ENCODE data around the gene AIM2. TPM values are rescaled to one million over a fixed set of nuclear protein-coding genes. Genes with fewer than 3 reads are reported as not detected.

AIM2 gene
- total and polyA plus RNA-seq, 5 experiments from 2014 or later, result 0.60 to 0.93 (median 0.86) TPM; not detected in 2

- H3K4me1 Mint-ChIP-seq, result peaks cover 0 to 40% (median 1%) of the 10 kb centered on the region in 4 donors
- POLR2A ChIA-PET, result no interaction called here
- no peak for DNase-seq
- H3K4me3 Mint-ChIP-seq, result no peak overlapping the region
- H3K27ac Mint-ChIP-seq, result peak overlapping the region in 1 of 10 donors; percentile 5
- no peak for ATAC-seq
- H3K9me3 Mint-ChIP-seq, result no peaks in the 10 kb centered on the region
- H3K36me3 Mint-ChIP-seq, result no peaks in the 10 kb centered on the region
- peaks cover 0 to 5% (median 3%) of the 10 kb centered on the region in 5 donors for H3K27me3 Mint-ChIP-seq
Observed at GRCh38 chr1:159091180-159091560, 14.6 kb upstream of the AIM2 start.

- no peak overlapping the region for H3K4me3 Mint-ChIP-seq
- peaks cover 0 to 5% (median 3%) of the 10 kb centered on the region in 5 donors for H3K27me3 Mint-ChIP-seq
- no peaks in the 10 kb centered on the region for H3K9me3 Mint-ChIP-seq
- H3K27ac Mint-ChIP-seq, result no peak overlapping the region
- H3K4me1 Mint-ChIP-seq, result peaks cover 0 to 40% (median 1%) of the 10 kb centered on the region in 4 donors
- DNase-seq (no peak), ATAC-seq (no peak)
- H3K36me3 Mint-ChIP-seq, result no peaks in the 10 kb centered on the region
- POLR2A ChIA-PET, result no interaction called here
Observed at GRCh38 chr1:159090286-159091179, 14.0 kb upstream of the AIM2 start.

- peaks cover 0 to 40% (median 1%) of the 10 kb centered on the region in 4 donors for H3K4me1 Mint-ChIP-seq
- no peak overlapping the region for H3K27ac Mint-ChIP-seq
- peak in 4 of 10 donors; percentile 12 to 32 (median 23) for DNase-seq
- no peak overlapping the region for H3K4me3 Mint-ChIP-seq
- POLR2A ChIA-PET, result no interaction called here
- no peaks in the 10 kb centered on the region for H3K9me3 Mint-ChIP-seq
- H3K36me3 Mint-ChIP-seq, result no peaks in the 10 kb centered on the region
- no peak for ATAC-seq
- peaks cover 0 to 5% (median 3%) of the 10 kb centered on the region in 5 donors for H3K27me3 Mint-ChIP-seq
Observed at GRCh38 chr1:159089184-159089791, 12.7 kb upstream of the AIM2 start.

GRCh38 chr1:159088546-159089183 lies 12.1 kb upstream of the AIM2 start:
- Mint-ChIP-seq H3K27ac (no peak overlapping the region), H3K4me1 (peaks cover 0 to 40% (median 1%) of the 10 kb centered on the region in 4 donors), H3K4me3 (no peak overlapping the region), H3K36me3 (no peaks in the 10 kb centered on the region), H3K9me3 (no peaks in the 10 kb centered on the region), H3K27me3 (peaks cover 0 to 5% (median 4%) of the 10 kb centered on the region in 5 donors)
- POLR2A ChIA-PET, result no interaction called here
- no peak for DNase-seq
- ATAC-seq, result no peak

- no peak overlapping the region for H3K4me3 Mint-ChIP-seq
- H3K27me3 Mint-ChIP-seq, result peaks cover 0 to 5% (median 4%) of the 10 kb centered on the region in 5 donors
- DNase-seq (no peak), ATAC-seq (no peak)
- H3K9me3 Mint-ChIP-seq, result no peaks in the 10 kb centered on the region
- H3K27ac Mint-ChIP-seq, result no peak overlapping the region
- POLR2A ChIA-PET, result interaction anchor here (0.8 kb wide), 1 partner anchor 8 kb away, joined by 4 read pairs; no protein-coding TSS in a partner anchor
- no peaks in the 10 kb centered on the region for H3K36me3 Mint-ChIP-seq
- H3K4me1 Mint-ChIP-seq, result peaks cover 0 to 40% (median 1%) of the 10 kb centered on the region in 4 donors
Observed at GRCh38 chr1:159088050-159088449, 11.5 kb upstream of the AIM2 start.

- DNase-seq (no peak), ATAC-seq (no peak)
- POLR2A ChIA-PET, result no interaction called here
- H3K36me3 Mint-ChIP-seq, result no peaks in the 10 kb centered on the region
- no peak overlapping the region for H3K4me3 Mint-ChIP-seq
- H3K9me3 Mint-ChIP-seq, result no peaks in the 10 kb centered on the region
- H3K27me3 Mint-ChIP-seq, result peaks cover 0 to 5% (median 3%) of the 10 kb centered on the region in 5 donors
- H3K27ac Mint-ChIP-seq, result no peak overlapping the region
- peaks cover 0 to 23% (median 1%) of the 10 kb centered on the region in 4 donors for H3K4me1 Mint-ChIP-seq
Observed at GRCh38 chr1:159084867-159085266, 8.3 kb upstream of the AIM2 start.

- H3K4me3 Mint-ChIP-seq, result no peak overlapping the region
- no peaks in the 10 kb centered on the region for H3K36me3 Mint-ChIP-seq
- DNase-seq (no peak), ATAC-seq (no peak)
- H3K27me3 Mint-ChIP-seq, result peaks cover 0 to 3% (median 0%) of the 10 kb centered on the region in 5 donors
- no peak overlapping the region for H3K27ac Mint-ChIP-seq
- no peaks in the 10 kb centered on the region for H3K9me3 Mint-ChIP-seq
- POLR2A ChIA-PET, result no interaction called here
- H3K4me1 Mint-ChIP-seq, result peaks cover 0 to 17% (median 0%) of the 10 kb centered on the region in 4 donors
Observed at GRCh38 chr1:159084152-159084551, 7.6 kb upstream of the AIM2 start.

- POLR2A ChIA-PET, result no interaction called here
- H3K4me3 Mint-ChIP-seq, result no peak overlapping the region
- no peaks in the 10 kb centered on the region for H3K36me3 Mint-ChIP-seq
- ATAC-seq (no peak), DNase-seq (no peak)
- no peaks in the 10 kb centered on the region for H3K9me3 Mint-ChIP-seq
- peaks cover 0 to 5% (median 2%) of the 10 kb centered on the region in 5 donors for H3K27me3 Mint-ChIP-seq
- H3K27ac Mint-ChIP-seq, result no peak overlapping the region
- H3K4me1 Mint-ChIP-seq, result peaks cover 0 to 8% (median 0%) of the 10 kb centered on the region in 4 donors
Observed at GRCh38 chr1:159083013-159083412, 6.4 kb upstream of the AIM2 start.

GRCh38 chr1:159081626-159082025 lies 5.1 kb upstream of the AIM2 start:
- no peak for DNase-seq

GRCh38 chr1:159079525-159079924 lies 3.0 kb upstream of the AIM2 start:
- peaks cover 0 to 6% (median 2%) of the 10 kb centered on the region in 5 donors for H3K27me3 Mint-ChIP-seq
- H3K9me3 Mint-ChIP-seq, result no peaks in the 10 kb centered on the region
- ATAC-seq (no peak), DNase-seq (no peak)
- no peaks in the 10 kb centered on the region for H3K36me3 Mint-ChIP-seq
- POLR2A ChIA-PET, result no interaction called here
- H3K4me3 Mint-ChIP-seq, result no peak overlapping the region
- H3K4me1 Mint-ChIP-seq, result peaks cover 0 to 14% (median 0%) of the 10 kb centered on the region in 4 donors
- no peak overlapping the region for H3K27ac Mint-ChIP-seq

More at GRCh38 chr1:159081626-159082025, 5.1 kb upstream of the AIM2 start:
- POLR2A ChIA-PET, result no interaction called here
- H3K4me3 Mint-ChIP-seq, result no peak overlapping the region
- H3K36me3 Mint-ChIP-seq, result no peaks in the 10 kb centered on the region
- no peaks in the 10 kb centered on the region for H3K9me3 Mint-ChIP-seq
- no peak for ATAC-seq
- peaks cover 0 to 6% (median 2%) of the 10 kb centered on the region in 5 donors for H3K27me3 Mint-ChIP-seq
- peaks cover 0 to 14% (median 0%) of the 10 kb centered on the region in 4 donors for H3K4me1 Mint-ChIP-seq
- H3K27ac Mint-ChIP-seq, result no peak overlapping the region

- peak overlapping the region in 4 of 10 donors; percentile 25 to 80 (median 60) for H3K4me3 Mint-ChIP-seq
- H3K27ac Mint-ChIP-seq, result peak overlapping the region in 6 of 10 donors; percentile 2 to 94 (median 78)
- H3K9me3 Mint-ChIP-seq, result no peaks in the 10 kb centered on the region
- ATAC-seq, result peak; percentile 32 to 61
- peak in 2 of 10 donors; percentile 2 to 43 for DNase-seq
- peaks cover 0 to 9% (median 4%) of the 10 kb centered on the region in 5 donors for H3K27me3 Mint-ChIP-seq
- peaks cover 0 to 14% (median 0%) of the 10 kb centered on the region in 4 donors for H3K4me1 Mint-ChIP-seq
- POLR2A ChIA-PET, result no interaction called here
- H3K36me3 Mint-ChIP-seq, result no peaks in the 10 kb centered on the region
Observed at GRCh38 chr1:159077120-159077961, 775 bp upstream of the AIM2 start.

Data from naive thymus-derived CD8-positive, alpha-beta T cell (primary cell).